ENCODE measurements around the gene MYL3. TPM values are rescaled to one million over a fixed set of nuclear protein-coding genes. Genes with fewer than 3 reads are reported as not detected.

Gene MYL3
- polyA plus RNA-seq, 1 donor (not counting 4 experiments of a cell fraction or from before 2014, with no cell fraction given) = not detected

GRCh38 chr3:46896386-46896785 is 33.1 kb upstream of the MYL3 start:
- dilution Hi-C loops (cut with MboI; ENCODE audit: extremely low pct_ligation_motif_present, low sequenced_read_pairs) = no loop called here

GRCh38 chr3:46895761-46896160 is 32.5 kb upstream of the MYL3 start:
- no peak for TF ChIP-seq CTCF (optimal IDR thresholded peaks at IDR 0.05 in 1 of 3, IDR thresholded peaks at IDR 0.05 in 1 of 3, conservative IDR thresholded peaks at IDR 0.05 in 1 of 3; ENCODE audit: extremely low read depth in 1 of 3, insufficient read depth in 2 of 3, low read length in 3 of 3)
- TF ChIP-seq EZH2 (IDR thresholded peaks at IDR 0.05; ENCODE audit: low read length) = no peak
- H3K9ac ChIP-seq (ENCODE audit: control insufficient read depth, extremely low read depth, insufficient read depth, low read length) = no peak overlapping the region
- H3K79me2 ChIP-seq (ENCODE audit: control insufficient read depth, insufficient read depth, low read length) = no peaks in the 10 kb centered on the region
- H3K4me3 ChIP-seq (ENCODE audit: control insufficient read depth in 2 of 3, extremely low read depth in 1 of 3, insufficient read depth in 2 of 3, low read depth in 1 of 3, low read length in 3 of 3) = no peak overlapping the region
- no peak overlapping the region for H3K4me2 ChIP-seq (ENCODE audit: control insufficient read depth, extremely low read depth, insufficient read depth, low read depth, low read length)
- no peaks in the 10 kb centered on the region for H4K20me1 ChIP-seq (ENCODE audit: control insufficient read depth, extremely low read depth, insufficient read depth, low read length)
- no peak overlapping the region for H3K27ac ChIP-seq (ENCODE audit: control insufficient read depth, insufficient read depth, low read length)
- no peaks in the 10 kb centered on the region for H3K9me3 ChIP-seq (ENCODE audit: control insufficient read depth, low read depth, low read length)
- no peaks in the 10 kb centered on the region for H3K9me1 ChIP-seq (ENCODE audit: control insufficient read depth, extremely low read depth, insufficient read depth, low read length)
- H3K4me1 ChIP-seq (ENCODE audit: control insufficient read depth, extremely low read depth, insufficient read depth, low read length) = peaks cover 5% of the 10 kb centered on the region
- H3K36me3 ChIP-seq (ENCODE audit: control insufficient read depth in 2 of 2, extremely low read depth in 1 of 2, insufficient read depth in 2 of 2, low read length in 2 of 2) = no peaks in the 10 kb centered on the region
- no peak overlapping the region for H2AFZ ChIP-seq (ENCODE audit: control insufficient read depth, low read length)
- peaks cover 58% of the 10 kb centered on the region for H3K27me3 ChIP-seq (ENCODE audit: control insufficient read depth, extremely low read depth, insufficient read depth, low read length)
- dilution Hi-C loops (cut with MboI; ENCODE audit: extremely low pct_ligation_motif_present, low sequenced_read_pairs) = no loop called here
- FAIRE-seq (no peak), DNase-seq (ENCODE audit: low read depth, low spot score) (no peak)

More at GRCh38 chr3:46896386-46896785, 33.1 kb upstream of the MYL3 start:
- Histone ChIP-seq H3K9me1 (ENCODE audit: control insufficient read depth, extremely low read depth, insufficient read depth, low read length) (no peaks in the 10 kb centered on the region), H3K27me3 (ENCODE audit: control insufficient read depth, extremely low read depth, insufficient read depth, low read length) (peaks cover 52% of the 10 kb centered on the region), H3K4me1 (ENCODE audit: control insufficient read depth, extremely low read depth, insufficient read depth, low read length) (peaks cover 5% of the 10 kb centered on the region), H4K20me1 (ENCODE audit: control insufficient read depth, extremely low read depth, insufficient read depth, low read length) (no peaks in the 10 kb centered on the region), H3K36me3 (ENCODE audit: control insufficient read depth in 2 of 2, extremely low read depth in 1 of 2, insufficient read depth in 2 of 2, low read length in 2 of 2) (no peaks in the 10 kb centered on the region), H2AFZ (ENCODE audit: control insufficient read depth, low read length) (no peak overlapping the region), H3K27ac (ENCODE audit: control insufficient read depth, insufficient read depth, low read length) (no peak overlapping the region), H3K9ac (ENCODE audit: control insufficient read depth, extremely low read depth, insufficient read depth, low read length) (no peak overlapping the region), H3K9me3 (ENCODE audit: control insufficient read depth, low read depth, low read length) (no peaks in the 10 kb centered on the region), H3K4me2 (ENCODE audit: control insufficient read depth, extremely low read depth, insufficient read depth, low read depth, low read length) (no peak overlapping the region), H3K4me3 (ENCODE audit: control insufficient read depth in 2 of 3, extremely low read depth in 1 of 3, insufficient read depth in 2 of 3, low read depth in 1 of 3, low read length in 3 of 3) (no peak overlapping the region), H3K79me2 (ENCODE audit: control insufficient read depth, insufficient read depth, low read length) (no peaks in the 10 kb centered on the region)
- FAIRE-seq (no peak), DNase-seq (ENCODE audit: low read depth, low spot score) (no peak)
- no peak for TF ChIP-seq CTCF (optimal IDR thresholded peaks at IDR 0.05 in 1 of 3, IDR thresholded peaks at IDR 0.05 in 1 of 3, conservative IDR thresholded peaks at IDR 0.05 in 1 of 3; ENCODE audit: extremely low read depth in 1 of 3, insufficient read depth in 2 of 3, low read length in 3 of 3)
- TF ChIP-seq EZH2 (IDR thresholded peaks at IDR 0.05; ENCODE audit: low read length) = no peak
